Type B pancreatic cell (in vitro differentiated cells): ENCODE data around the gene CRYBG2. TPM values are rescaled to one million over a fixed set of nuclear protein-coding genes. Genes with fewer than 3 reads are reported as not detected.
"Not testable (repeated sequence)": the region's sequence is repeated elsewhere in the genome, so short reads cannot be mapped to it uniquely, and the experiment has no call there.

Experiments
- DNase-seq: peaks from one replicate; pipeline ENCODE4 v3.0.0; 2021; ENCODE audit warnings: mixed read lengths; ENCODE audit not compliant: unreplicated experiment; ENCODE audit errors: extremely low spot score
- H3K27ac Mint-ChIP-seq: 2 replicates; pipeline ENCODE4 v1.8.0; 2021; ENCODE audit warnings: mild to moderate bottlenecking, mixed read lengths
- H3K27me3 Mint-ChIP-seq: 2 replicates; pipeline ENCODE4 v1.8.0; 2021; ENCODE audit warnings: mixed read lengths
- H3K36me3 Mint-ChIP-seq: 2 replicates; pipeline ENCODE4 v1.8.0; 2021; ENCODE audit warnings: mixed read lengths
- H3K4me1 Mint-ChIP-seq: one replicate; pipeline ENCODE4 v1.8.0; 2021; ENCODE audit warnings: mixed read lengths; ENCODE audit not compliant: unreplicated experiment
- H3K4me3 Mint-ChIP-seq: 2 replicates; pipeline ENCODE4 v1.8.0; 2021; ENCODE audit warnings: mild to moderate bottlenecking, mixed read lengths
- H3K9me3 Mint-ChIP-seq: 2 replicates; pipeline ENCODE4 v1.8.0; 2021; ENCODE audit warnings: mixed read lengths
- total RNA-seq: library from RNA; stranded (reverse); gene quantifications from 2 replicates; pipeline ENCODE4 v1.2.1, GENCODE V29; 2021; ENCODE audit warnings: low replicate concordance
- TF ChIP-seq, protein P1 (sequence below): fragments of 200-600 bp; sonication (generic); conservative IDR thresholded peaks from 2 replicates; pipeline ENCODE4 v1.5.0; 2021; ENCODE audit warnings: antibody characterized with exemption, mild to moderate bottlenecking

The CRYBG2 gene
- total RNA-seq, 1 donor from 2014 or later = 20.0 TPM

DNA sequence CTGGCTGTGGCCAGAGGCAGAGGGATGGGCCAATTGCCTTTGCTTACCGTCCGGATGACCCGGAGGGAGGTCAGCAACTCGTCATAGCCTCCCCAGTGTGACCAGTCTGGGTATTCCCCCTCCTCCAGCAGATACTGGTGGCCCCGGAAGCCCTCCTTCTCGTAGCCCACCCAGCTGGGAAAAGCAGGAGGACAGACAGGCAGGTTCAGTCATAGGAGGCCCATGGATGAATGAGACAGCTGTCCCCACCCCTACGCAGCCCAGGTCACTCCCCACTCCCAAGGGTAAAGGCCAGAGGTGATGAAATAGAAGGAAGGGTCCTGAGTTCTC, 16.8 kb downstream of the CRYBG2 start:
- Mint-ChIP-seq H3K27me3 (peaks cover 11% of the 10 kb centered on the region), H3K36me3 (no peaks in the 10 kb centered on the region), H3K4me1 (no peaks in the 10 kb centered on the region), H3K27ac (no peak overlapping the region), H3K9me3 (no peaks in the 10 kb centered on the region), H3K4me3 (no peak overlapping the region)
- no peak for DNase-seq
- TF ChIP-seq, protein P1, sequence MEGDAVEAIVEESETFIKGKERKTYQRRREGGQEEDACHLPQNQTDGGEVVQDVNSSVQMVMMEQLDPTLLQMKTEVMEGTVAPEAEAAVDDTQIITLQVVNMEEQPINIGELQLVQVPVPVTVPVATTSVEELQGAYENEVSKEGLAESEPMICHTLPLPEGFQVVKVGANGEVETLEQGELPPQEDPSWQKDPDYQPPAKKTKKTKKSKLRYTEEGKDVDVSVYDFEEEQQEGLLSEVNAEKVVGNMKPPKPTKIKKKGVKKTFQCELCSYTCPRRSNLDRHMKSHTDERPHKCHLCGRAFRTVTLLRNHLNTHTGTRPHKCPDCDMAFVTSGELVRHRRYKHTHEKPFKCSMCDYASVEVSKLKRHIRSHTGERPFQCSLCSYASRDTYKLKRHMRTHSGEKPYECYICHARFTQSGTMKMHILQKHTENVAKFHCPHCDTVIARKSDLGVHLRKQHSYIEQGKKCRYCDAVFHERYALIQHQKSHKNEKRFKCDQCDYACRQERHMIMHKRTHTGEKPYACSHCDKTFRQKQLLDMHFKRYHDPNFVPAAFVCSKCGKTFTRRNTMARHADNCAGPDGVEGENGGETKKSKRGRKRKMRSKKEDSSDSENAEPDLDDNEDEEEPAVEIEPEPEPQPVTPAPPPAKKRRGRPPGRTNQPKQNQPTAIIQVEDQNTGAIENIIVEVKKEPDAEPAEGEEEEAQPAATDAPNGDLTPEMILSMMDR = no peak

DNA sequence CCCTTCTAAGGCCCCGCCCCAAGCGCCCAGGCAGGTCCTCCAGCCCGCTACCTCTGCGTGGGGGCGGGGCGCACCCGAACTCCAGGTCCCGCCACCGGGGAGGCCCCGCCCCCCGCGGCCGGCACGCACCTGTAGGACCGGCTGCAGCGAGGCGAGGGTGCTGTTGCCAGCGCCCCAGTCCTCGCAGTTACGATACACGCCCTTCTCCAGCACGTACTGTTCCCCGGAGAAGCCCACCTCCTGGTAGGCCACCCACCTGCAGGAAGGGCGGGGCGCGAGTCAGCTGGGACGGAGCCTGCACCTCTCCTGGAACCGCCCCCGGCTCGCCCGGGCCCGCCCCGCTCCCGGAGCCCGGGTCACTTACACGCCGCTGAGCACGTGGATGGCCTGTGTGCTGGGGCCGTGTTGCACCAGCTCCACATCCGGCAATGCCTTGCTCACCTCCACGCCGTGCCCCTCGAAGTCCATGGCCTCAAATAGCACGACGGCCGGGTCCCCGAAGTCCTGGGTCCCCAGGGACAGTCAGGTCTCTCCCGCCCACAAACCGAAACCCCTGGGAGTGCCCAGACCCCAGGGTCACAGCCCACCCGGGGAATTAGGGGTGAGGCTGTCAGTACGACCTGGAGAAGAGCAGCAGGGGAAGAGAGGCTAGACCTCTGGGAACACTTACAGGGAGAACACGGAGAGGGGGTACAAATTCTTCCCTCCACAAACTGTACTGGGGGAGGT, 17.3 kb downstream of the CRYBG2 start:
- Mint-ChIP-seq H3K4me1 (no peaks in the 10 kb centered on the region), H3K27me3 (peaks cover 11% of the 10 kb centered on the region), H3K4me3 (peak overlapping the region; percentile 91), H3K9me3 (no peaks in the 10 kb centered on the region), H3K27ac (no peak overlapping the region), H3K36me3 (no peaks in the 10 kb centered on the region)
- DNase-seq = peak; percentile 88
- TF ChIP-seq, protein P1 = no peak

DNA sequence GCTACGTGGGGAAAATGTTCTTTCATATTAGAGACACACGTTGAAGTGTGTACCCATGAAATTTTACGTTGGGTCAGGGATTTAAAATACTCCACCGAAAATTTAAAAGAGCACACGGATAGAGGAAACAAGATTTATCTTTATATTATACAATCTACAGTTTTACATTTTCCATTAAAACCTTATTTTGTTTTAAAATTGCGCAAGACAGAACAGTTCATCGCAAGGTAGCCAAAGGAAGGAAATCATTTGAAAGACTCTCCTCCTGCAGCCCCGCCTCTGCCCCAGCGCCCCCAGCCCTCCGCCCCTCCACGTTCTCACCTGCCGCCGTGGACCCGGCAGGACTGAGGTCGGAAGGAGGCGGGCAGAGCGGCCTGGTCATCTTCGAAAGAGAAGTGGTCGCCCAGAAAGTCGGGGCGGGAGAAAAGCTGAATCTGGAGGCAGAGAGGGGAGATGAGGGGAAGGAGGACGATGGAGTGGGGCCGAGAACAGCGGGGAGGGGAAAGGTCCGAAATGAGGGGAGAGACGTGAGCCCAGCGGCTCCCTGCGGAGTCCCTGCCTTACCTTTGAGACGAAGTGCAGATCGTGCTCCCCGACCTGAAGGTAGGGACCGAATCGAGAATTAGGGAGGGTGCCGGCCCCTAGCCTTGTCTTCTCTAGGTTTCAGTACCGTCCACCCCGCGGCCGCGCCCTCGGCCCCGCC, 18.0 kb downstream of the CRYBG2 start:
- peaks cover 11% of the 10 kb centered on the region for H3K27me3 Mint-ChIP-seq
- no peak for DNase-seq
- no peaks in the 10 kb centered on the region for H3K9me3 Mint-ChIP-seq
- H3K27ac Mint-ChIP-seq = peak overlapping the region; percentile 56
- peak overlapping the region; percentile 91 for H3K4me3 Mint-ChIP-seq
- TF ChIP-seq, protein P1 = no peak
- H3K4me1 Mint-ChIP-seq = no peaks in the 10 kb centered on the region
- H3K36me3 Mint-ChIP-seq = no peaks in the 10 kb centered on the region

DNA sequence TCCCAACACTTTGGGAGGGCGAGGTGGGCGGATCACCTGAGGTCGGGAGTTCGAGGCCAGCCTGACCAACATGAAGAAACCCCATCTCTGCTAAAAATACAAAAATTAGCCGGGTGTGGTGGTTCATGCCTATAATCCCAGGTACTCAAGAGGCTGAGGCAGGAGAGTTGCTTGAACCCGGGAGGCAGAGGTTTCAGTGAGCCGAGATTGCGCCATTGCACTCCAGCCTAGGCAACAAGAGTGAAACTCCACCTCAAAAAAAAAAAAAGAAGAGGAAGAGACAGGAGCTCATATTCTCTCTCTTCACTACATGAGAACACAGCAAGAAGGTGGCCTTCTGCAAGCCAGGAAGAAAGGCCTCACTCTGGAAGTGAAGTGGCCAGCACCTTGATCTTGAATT, 20.6 kb downstream of the CRYBG2 start:
- not testable (repeated sequence) for H3K9me3 Mint-ChIP-seq, H3K4me1 Mint-ChIP-seq, H3K4me3 Mint-ChIP-seq, H3K36me3 Mint-ChIP-seq, DNase-seq, H3K27ac Mint-ChIP-seq, H3K27me3 Mint-ChIP-seq

DNA sequence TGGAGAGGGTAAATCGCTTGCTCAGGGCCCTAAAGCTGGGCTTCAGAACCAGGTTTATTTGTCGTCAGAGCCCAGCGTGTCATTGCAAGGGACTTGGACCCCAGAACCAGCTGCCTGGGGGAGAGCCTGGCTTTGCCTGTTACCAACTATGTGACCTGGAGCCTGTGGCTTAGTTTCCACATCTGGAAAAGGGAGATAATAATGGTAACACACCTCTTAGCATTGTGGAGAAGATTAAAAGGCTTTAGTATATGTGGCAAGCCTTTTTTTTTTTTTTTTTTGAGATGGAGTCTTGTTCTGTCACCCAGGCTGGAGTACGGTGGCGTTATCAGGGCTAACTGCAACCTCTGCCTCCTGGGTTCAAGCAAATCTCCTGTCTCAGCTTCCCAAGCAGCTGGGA, 23.7 kb downstream of the CRYBG2 start:
- peaks cover 4% of the 10 kb centered on the region for H3K27me3 Mint-ChIP-seq
- no peaks in the 10 kb centered on the region for H3K4me1 Mint-ChIP-seq
- TF ChIP-seq, protein P1 = no peak
- H3K4me3 Mint-ChIP-seq = no peak overlapping the region
- no peak overlapping the region for H3K27ac Mint-ChIP-seq
- no peaks in the 10 kb centered on the region for H3K36me3 Mint-ChIP-seq
- no peak for DNase-seq
- H3K9me3 Mint-ChIP-seq = no peaks in the 10 kb centered on the region

DNA sequence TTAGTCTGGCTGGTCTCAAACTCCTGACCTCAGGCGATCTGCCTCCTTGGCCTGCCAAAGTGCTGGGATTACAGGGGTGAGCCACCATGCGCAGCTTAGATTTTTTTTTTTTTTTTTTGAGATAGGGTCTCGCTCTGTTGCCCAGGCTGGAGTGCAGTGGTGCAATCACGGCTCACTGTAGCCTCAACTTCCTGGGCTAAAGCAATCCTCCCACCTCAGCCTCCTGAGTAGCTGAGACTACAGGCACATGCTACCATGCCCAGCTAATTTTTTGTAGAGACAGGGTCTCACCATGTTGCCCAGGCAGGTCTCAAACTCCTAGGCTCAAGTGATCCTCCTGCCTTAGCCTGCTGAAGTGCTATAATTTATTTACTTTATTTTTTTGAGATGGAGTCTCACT, 24.6 kb downstream of the CRYBG2 start:
- not testable (repeated sequence) for DNase-seq, H3K4me3 Mint-ChIP-seq, H3K36me3 Mint-ChIP-seq, H3K27me3 Mint-ChIP-seq, H3K27ac Mint-ChIP-seq, H3K4me1 Mint-ChIP-seq, H3K9me3 Mint-ChIP-seq
